Upper lobe of right lung (tissue), 1 donor: ENCODE data around the gene ANTXR2. TPM values are rescaled to one million over a fixed set of nuclear protein-coding genes. Genes with fewer than 3 reads are reported as not detected.

Experiments
- ATAC-seq: fragments of 200-7000 bp; cut with Tn5 transposase; one replicate; pipeline ENCODE4 v1.9.1; 2020; ENCODE audit warnings: mild to moderate bottlenecking, moderate library complexity
- DNase-seq: peaks from one replicate; pipeline ENCODE4 v3.0.0-alpha.2; 2020
- H3K27ac ChIP-seq: fragments of 200-600 bp; one replicate; pipeline ENCODE4 v1.8.0; 2022
- H3K27me3 ChIP-seq: fragments of 200-600 bp; one replicate; pipeline ENCODE4 v1.8.0; 2022; ENCODE audit warnings: mild to moderate bottlenecking
- H3K36me3 ChIP-seq: fragments of 200-600 bp; one replicate; pipeline ENCODE4 v1.8.0; 2022
- H3K4me1 ChIP-seq: fragments of 200-600 bp; one replicate; pipeline ENCODE4 v1.8.0; 2022
- H3K4me3 ChIP-seq: fragments of 200-600 bp; one replicate; pipeline ENCODE4 v1.8.0; 2022; ENCODE audit warnings: mild to moderate bottlenecking
- H3K9me3 ChIP-seq: fragments of 200-600 bp; one replicate; pipeline ENCODE4 v1.8.0; 2022
- CTCF ChIP-seq: fragments of 200-600 bp; IDR thresholded peaks from one replicate; pipeline ENCODE4 v1.8.0; 2022; ENCODE audit warnings: antibody characterized with exemption
- intact Hi-C: fragments of 100-400 bp; cut with DNase I; formaldehyde crosslinking; loops from one replicate; pipeline ENCODE4 v1.11.0; 2022
- total RNA-seq: library from RNA; stranded (reverse); fragmentation: NEBNext Ultra II Directional; extraction: Animal tissue kit (Norgen Biotek cat#: 25700); gene quantifications from one replicate; pipeline ENCODE4 v1.2.1, GENCODE V29; 2021
- donor health status: DM: no; HTN: yes; CAD: no; lungs with severe emphysema.

Gene ANTXR2
- total RNA-seq, 1 donor from 2014 or later = 67.4 TPM

- Histone ChIP-seq H3K36me3 (peaks cover 24% of the 10 kb centered on the region), H3K4me3 (no peak overlapping the region), H3K9me3 (no peaks in the 10 kb centered on the region), H3K27me3 (no peaks in the 10 kb centered on the region), H3K4me1 (no peaks in the 10 kb centered on the region), H3K27ac (no peak overlapping the region)
- DNase-seq (no peak), ATAC-seq (no peak)
- intact Hi-C loops = no loop called here
- TF ChIP-seq CTCF = no peak
Observed at GRCh38 chr4:79979785-79980437, 93.1 kb downstream of the ANTXR2 start.

- ATAC-seq (no peak), DNase-seq (no peak)
- Histone ChIP-seq H3K27me3 (no peaks in the 10 kb centered on the region), H3K36me3 (peaks cover 20% of the 10 kb centered on the region), H3K4me3 (no peak overlapping the region), H3K27ac (no peak overlapping the region), H3K4me1 (no peaks in the 10 kb centered on the region), H3K9me3 (no peaks in the 10 kb centered on the region)
- intact Hi-C loops = no loop called here
- no peak for TF ChIP-seq CTCF
Observed at GRCh38 chr4:79977131-79977840, 95.7 kb downstream of the ANTXR2 start.

- TF ChIP-seq CTCF = no peak
- Histone ChIP-seq H3K36me3 (peaks cover 15% of the 10 kb centered on the region), H3K4me1 (no peaks in the 10 kb centered on the region), H3K27ac (no peak overlapping the region), H3K4me3 (no peak overlapping the region), H3K9me3 (no peaks in the 10 kb centered on the region), H3K27me3 (no peaks in the 10 kb centered on the region)
- ATAC-seq = no peak
- intact Hi-C loops = no loop called here
- DNase-seq = no peak
Observed at GRCh38 chr4:79964400-79965211, 108.4 kb downstream of the ANTXR2 start.

GRCh38 chr4:79964020-79964399 lies 109.0 kb downstream of the ANTXR2 start:
- TF ChIP-seq CTCF = no peak
- intact Hi-C loops = no loop called here
- H3K9me3 ChIP-seq = no peaks in the 10 kb centered on the region
- no peak overlapping the region for H3K27ac ChIP-seq
- H3K36me3 ChIP-seq = peaks cover 15% of the 10 kb centered on the region
- H3K4me3 ChIP-seq = no peak overlapping the region
- ATAC-seq = no peak
- no peaks in the 10 kb centered on the region for H3K27me3 ChIP-seq
- DNase-seq = no peak
- H3K4me1 ChIP-seq = no peaks in the 10 kb centered on the region

GRCh38 chr4:79959652-79960051 lies 113.4 kb downstream of the ANTXR2 start:
- Histone ChIP-seq H3K4me3 (no peak overlapping the region), H3K27me3 (no peaks in the 10 kb centered on the region), H3K27ac (no peak overlapping the region), H3K4me1 (no peaks in the 10 kb centered on the region), H3K9me3 (no peaks in the 10 kb centered on the region), H3K36me3 (peaks cover 12% of the 10 kb centered on the region)
- intact Hi-C loops = no loop called here
- DNase-seq = no peak
- no peak for ATAC-seq
- TF ChIP-seq CTCF = no peak
